Measurements from ENCODE around the gene AK3.

AK3 gene

DNA sequence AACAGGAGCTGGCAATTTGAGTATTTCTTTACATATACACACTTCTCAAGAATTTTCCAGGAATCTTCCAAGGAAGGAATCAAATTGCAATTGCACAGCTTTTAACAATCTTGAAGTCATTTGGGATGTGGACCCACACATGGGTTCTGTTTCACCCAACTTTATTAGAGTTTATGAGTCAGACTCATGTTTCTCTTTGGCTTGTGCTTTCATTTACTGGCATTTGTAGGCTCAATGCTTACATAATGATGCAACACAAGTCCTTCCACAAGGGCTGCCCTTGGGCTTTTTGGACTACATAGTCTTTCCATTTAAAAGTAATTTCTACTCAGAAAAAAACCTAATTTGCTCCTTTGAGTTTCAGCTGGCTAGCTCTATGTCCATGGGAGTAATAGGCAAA, 66.2 kb downstream of the AK3 start:
- Histone ChIP-seq H3K9me2 (replicated peaks; ENCODE audit: insufficient read depth, low read length) (no peaks in the 10 kb centered on the region), H3K4me1 (ENCODE audit: low read length) (no peaks in the 10 kb centered on the region), H3F3A (ENCODE audit: insufficient read depth, low read length) (peaks cover 13% of the 10 kb centered on the region), H3K36me3 (replicated peaks; ENCODE audit: insufficient read depth, low read length) (no peaks in the 10 kb centered on the region), H3K9me3 (replicated peaks; ENCODE audit: insufficient read depth, low read length) (no peaks in the 10 kb centered on the region), H4K20me1 (ENCODE audit: insufficient read depth, low read length) (no peaks in the 10 kb centered on the region), H3K4me3 (ENCODE audit: low read length) (no peak overlapping the region), H2AFZ (ENCODE audit: low read length) (no peak overlapping the region), H3K4me2 (ENCODE audit: low read depth, low read length) (no peak overlapping the region), H3K27me3 (replicated peaks; ENCODE audit: insufficient read depth, low read length) (no peaks in the 10 kb centered on the region), H3K79me2 (ENCODE audit: low read length) (peaks cover 1% of the 10 kb centered on the region), H3K27ac (ENCODE audit: low read length) (no peak overlapping the region), H3K9ac (ENCODE audit: low read length) (no peak overlapping the region)
- no peak for DNase-seq
- TF ChIP-seq, protein P1, sequence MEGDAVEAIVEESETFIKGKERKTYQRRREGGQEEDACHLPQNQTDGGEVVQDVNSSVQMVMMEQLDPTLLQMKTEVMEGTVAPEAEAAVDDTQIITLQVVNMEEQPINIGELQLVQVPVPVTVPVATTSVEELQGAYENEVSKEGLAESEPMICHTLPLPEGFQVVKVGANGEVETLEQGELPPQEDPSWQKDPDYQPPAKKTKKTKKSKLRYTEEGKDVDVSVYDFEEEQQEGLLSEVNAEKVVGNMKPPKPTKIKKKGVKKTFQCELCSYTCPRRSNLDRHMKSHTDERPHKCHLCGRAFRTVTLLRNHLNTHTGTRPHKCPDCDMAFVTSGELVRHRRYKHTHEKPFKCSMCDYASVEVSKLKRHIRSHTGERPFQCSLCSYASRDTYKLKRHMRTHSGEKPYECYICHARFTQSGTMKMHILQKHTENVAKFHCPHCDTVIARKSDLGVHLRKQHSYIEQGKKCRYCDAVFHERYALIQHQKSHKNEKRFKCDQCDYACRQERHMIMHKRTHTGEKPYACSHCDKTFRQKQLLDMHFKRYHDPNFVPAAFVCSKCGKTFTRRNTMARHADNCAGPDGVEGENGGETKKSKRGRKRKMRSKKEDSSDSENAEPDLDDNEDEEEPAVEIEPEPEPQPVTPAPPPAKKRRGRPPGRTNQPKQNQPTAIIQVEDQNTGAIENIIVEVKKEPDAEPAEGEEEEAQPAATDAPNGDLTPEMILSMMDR (IDR thresholded peaks at IDR 0.05; ENCODE audit: low read length): no peak
- TF ChIP-seq EZH2phosphoT487 (IDR thresholded peaks at IDR 0.05; ENCODE audit: low read length) (no peak), EZH2 (optimal IDR thresholded peaks at IDR 0.05; ENCODE audit: low read depth, low read length) (no peak)

DNA sequence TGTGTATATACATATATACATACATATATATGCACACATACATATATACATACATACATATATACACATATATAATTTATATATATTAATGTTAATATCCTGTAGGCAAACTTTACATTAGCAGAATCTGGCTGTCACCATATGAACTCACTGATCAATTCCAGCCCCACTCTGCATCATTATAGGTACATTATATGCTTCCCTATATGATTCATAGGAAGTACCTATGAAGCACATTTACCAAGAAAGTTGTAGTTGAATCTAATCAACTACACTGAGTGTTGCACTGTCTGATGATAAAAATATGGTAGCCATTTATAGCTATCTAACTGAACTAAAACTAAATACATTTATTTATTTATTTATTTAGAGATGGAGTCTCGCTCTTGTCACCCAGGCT, 69.3 kb downstream of the AK3 start:
- Histone ChIP-seq H3K4me2 (ENCODE audit: low read depth, low read length) (no peak overlapping the region), H3K27me3 (replicated peaks; ENCODE audit: insufficient read depth, low read length) (no peaks in the 10 kb centered on the region), H3K9me3 (replicated peaks; ENCODE audit: insufficient read depth, low read length) (no peaks in the 10 kb centered on the region), H2AFZ (ENCODE audit: low read length) (no peak overlapping the region), H3K9ac (ENCODE audit: low read length) (no peak overlapping the region), H3K4me3 (ENCODE audit: low read length) (no peak overlapping the region), H3K9me2 (replicated peaks; ENCODE audit: insufficient read depth, low read length) (no peaks in the 10 kb centered on the region), H3K4me1 (ENCODE audit: low read length) (no peaks in the 10 kb centered on the region), H3K79me2 (ENCODE audit: low read length) (no peaks in the 10 kb centered on the region), H3K27ac (ENCODE audit: low read length) (no peak overlapping the region), H3F3A (ENCODE audit: insufficient read depth, low read length) (no peaks in the 10 kb centered on the region), H3K36me3 (replicated peaks; ENCODE audit: insufficient read depth, low read length) (no peaks in the 10 kb centered on the region), H4K20me1 (ENCODE audit: insufficient read depth, low read length) (no peaks in the 10 kb centered on the region)
- TF ChIP-seq EZH2 (optimal IDR thresholded peaks at IDR 0.05; ENCODE audit: low read depth, low read length): no peak
- TF ChIP-seq EZH2phosphoT487 (IDR thresholded peaks at IDR 0.05; ENCODE audit: low read length): no peak
- TF ChIP-seq, protein P1 (IDR thresholded peaks at IDR 0.05; ENCODE audit: low read length): no peak
- DNase-seq: no peak

DNA sequence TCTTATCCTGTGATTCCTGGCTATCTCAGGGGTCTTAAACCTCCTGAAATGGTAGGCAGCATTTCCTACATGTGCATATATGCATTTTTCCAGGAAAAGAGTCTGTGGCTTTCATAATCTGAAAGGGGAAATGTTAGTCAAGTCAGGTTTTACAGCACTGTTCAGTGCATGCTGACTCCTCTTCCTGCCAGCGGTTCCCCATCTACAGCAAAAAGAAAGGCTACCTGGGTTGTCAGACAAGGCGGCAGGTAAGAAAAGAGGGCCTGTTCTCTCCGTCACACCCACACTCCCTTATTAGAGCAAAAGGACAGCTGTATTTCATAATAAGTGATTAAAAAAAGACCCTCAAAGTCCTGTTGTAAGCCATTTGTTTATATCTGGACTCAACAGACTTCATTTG, 70.4 kb downstream of the AK3 start:
- Histone ChIP-seq H3K9me2 (replicated peaks; ENCODE audit: insufficient read depth, low read length) (no peaks in the 10 kb centered on the region), H3K27ac (ENCODE audit: low read length) (no peak overlapping the region), H3K4me1 (ENCODE audit: low read length) (peaks cover 4% of the 10 kb centered on the region; the same call in 1 of the 2 replicates)

More for the DNA sequence above, 70.4 kb downstream of the AK3 start:
- H3K9ac ChIP-seq (ENCODE audit: low read length): no peak overlapping the region
- TF ChIP-seq EZH2phosphoT487 (IDR thresholded peaks at IDR 0.05; ENCODE audit: low read length): no peak
- TF ChIP-seq EZH2 (optimal IDR thresholded peaks at IDR 0.05; ENCODE audit: low read depth, low read length): no peak
- TF ChIP-seq, protein P1 (IDR thresholded peaks at IDR 0.05; ENCODE audit: low read length): no peak
- H3K79me2 ChIP-seq (ENCODE audit: low read length): no peaks in the 10 kb centered on the region
- no peak overlapping the region for H2AFZ ChIP-seq (ENCODE audit: low read length)
- DNase-seq: no peak
- no peaks in the 10 kb centered on the region for H3K36me3 ChIP-seq (replicated peaks; ENCODE audit: insufficient read depth, low read length)
- no peaks in the 10 kb centered on the region for H3K27me3 ChIP-seq (replicated peaks; ENCODE audit: insufficient read depth, low read length)
- H3F3A ChIP-seq (ENCODE audit: insufficient read depth, low read length): no peaks in the 10 kb centered on the region
- H3K4me2 ChIP-seq (ENCODE audit: low read depth, low read length): no peak overlapping the region
- H3K9me3 ChIP-seq (replicated peaks; ENCODE audit: insufficient read depth, low read length): no peaks in the 10 kb centered on the region
- H3K4me3 ChIP-seq (ENCODE audit: low read length): no peak overlapping the region
- no peaks in the 10 kb centered on the region for H4K20me1 ChIP-seq (ENCODE audit: insufficient read depth, low read length)
